ENCODE measurements around the gene IQCC. TPM values are rescaled to one million over a fixed set of nuclear protein-coding genes. Genes with fewer than 3 reads are reported as not detected.

IQCC gene
- polyA plus RNA-seq, 1 of the 3 experiments (the other 2 are of a cell fraction), result 2.4 TPM

GRCh38 chr1:32247983-32248889 lies 42.8 kb downstream of the IQCC start:
- Histone ChIP-seq H3K4me3 (ENCODE audit: low read depth in 2 of 2, low read length in 1 of 2) (peak overlapping the region in 1 of 2 experiments; percentile 47; a peak in 1 of 4 replicates), H3K27ac (ENCODE audit: low read depth in 2 of 2, low read length in 1 of 2) (no peak overlapping the region), H3K79me2 (ENCODE audit: insufficient read depth) (no peaks in the 10 kb centered on the region), H3K9me3 (no peaks in the 10 kb centered on the region), H3F3A (replicated peaks; ENCODE audit: insufficient read depth) (peaks cover 3% of the 10 kb centered on the region), H3K9ac (no peak overlapping the region), H2AFZ (ENCODE audit: low read depth) (no peak overlapping the region; the same call in 1 of the 2 replicates), H3K4me1 (ENCODE audit: control insufficient read depth in 1 of 2, insufficient read depth in 2 of 2, low read depth in 1 of 2, low read length in 1 of 2) (peaks cover 2 to 10% of the 10 kb centered on the region in 2 experiments; a peak in 3 of 4 replicates), H3K27me3 (ENCODE audit: insufficient read depth) (no peaks in the 10 kb centered on the region), H3K9me2 (no peaks in the 10 kb centered on the region), H3K4me2 (no peak overlapping the region), H3K36me3 (replicated peaks in 1 of 2; ENCODE audit: control insufficient read depth in 1 of 2, insufficient read depth in 2 of 2, low read length in 1 of 2) (no peaks in the 10 kb centered on the region), H4K20me1 (ENCODE audit: insufficient read depth) (no peaks in the 10 kb centered on the region)
- DNase-seq, result peak; percentile 91
- ChIA-PET CTCF (interaction anchor here (0.6 to 5.4 kb wide), 30 partner anchors 10 to 126 kb away, joined by 3 to 45 read pairs (median 4); partner anchors contain the start of genes CCDC28B and IQCC), POLR2A (interaction anchor here (0.6 kb wide), 2 partner anchors 22 to 80 kb away, joined by 3 to 5 read pairs; no protein-coding TSS in a partner anchor)
- 34% methylated on average over 12 of the region's 31 CpGs for WGBS (ENCODE audit: low lambda C conversion rate)
- TF ChIP-seq NFIC (IDR thresholded peaks at IDR 0.05; ENCODE audit: borderline replicate concordance) (no peak), PBX3 (IDR thresholded peaks at IDR 0.05) (no peak), YY1 (IDR thresholded peaks at IDR 0.05; ENCODE audit: low read depth) (no peak), MEF2A (IDR thresholded peaks at IDR 0.05; ENCODE audit: borderline replicate concordance, low read depth) (no peak), ELF1 (IDR thresholded peaks at IDR 0.05) (no peak), IRF3 (IDR thresholded peaks at IDR 0.05; ENCODE audit: low read depth, low read length) (no peak), USF1 (IDR thresholded peaks at IDR 0.05; ENCODE audit: borderline replicate concordance, low read depth) (no peak), EP300 (IDR thresholded peaks at IDR 0.05; ENCODE audit: borderline replicate concordance in 1 of 2, low read depth in 1 of 2, low read length in 1 of 2) (no peak), GABPA (IDR thresholded peaks at IDR 0.05; ENCODE audit: low read depth) (no peak), NRF1 (IDR thresholded peaks at IDR 0.05; ENCODE audit: low read depth, low read length) (no peak), SIN3A (IDR thresholded peaks at IDR 0.05; ENCODE audit: borderline replicate concordance, low read depth, low read length) (no peak), GATA2 (CRISPR knock-in tag; IDR thresholded peaks at IDR 0.05) (no peak), TEAD4 (IDR thresholded peaks at IDR 0.05; ENCODE audit: borderline replicate concordance, insufficient read depth) (no peak), JUND (IDR thresholded peaks at IDR 0.05) (no peak), RAD21 (IDR thresholded peaks at IDR 0.05; ENCODE audit: low read length) (peak; percentile 67), FOXM1 (IDR thresholded peaks at IDR 0.05; ENCODE audit: low read depth) (no peak), ZBTB33 (IDR thresholded peaks at IDR 0.05; ENCODE audit: borderline replicate concordance, low read depth) (no peak), USF2 (IDR thresholded peaks at IDR 0.05; ENCODE audit: borderline replicate concordance, low read depth, low read length) (no peak), TAF1 (IDR thresholded peaks at IDR 0.05; ENCODE audit: borderline replicate concordance, low read depth, low read length) (no peak), SMC3 (IDR thresholded peaks at IDR 0.05; ENCODE audit: low read depth, low read length) (peak; percentile 55), POLR2AphosphoS5 (IDR thresholded peaks at IDR 0.05; ENCODE audit: low read depth, low read length) (no peak), MXI1 (IDR thresholded peaks at IDR 0.05; ENCODE audit: low read depth, low read length) (no peak), RFX5 (IDR thresholded peaks at IDR 0.05; ENCODE audit: low read length) (no peak), FOSL2 (IDR thresholded peaks at IDR 0.05; ENCODE audit: borderline replicate concordance, low read depth) (no peak), MAX (IDR thresholded peaks at IDR 0.05; ENCODE audit: low read depth) (no peak), CHD2 (IDR thresholded peaks at IDR 0.05; ENCODE audit: low read length, partially characterized antibody) (peak; percentile 21)
